Measurements from ENCODE around the gene PHACTR2. TPM values are rescaled to one million over a fixed set of nuclear protein-coding genes. Genes with fewer than 3 reads are reported as not detected.
A peak's percentile ranks its signal among the peaks of the same experiment; 100 is the strongest.

Gene PHACTR2
- total RNA-seq, 1 donor from 2014 or later, result 63.5 TPM

GRCh38 chr6:143802833-143803565 is 125.2 kb downstream of the PHACTR2 start:
- peaks cover 62% of the 10 kb centered on the region for H3K36me3 Mint-ChIP-seq (ENCODE audit: low read depth)
- peaks cover 3% of the 10 kb centered on the region for H3K27me3 Mint-ChIP-seq (ENCODE audit: insufficient read depth)
- no peak for DNase-seq (ENCODE audit: low spot score)
- peak overlapping the region; percentile 80 for H3K27ac Mint-ChIP-seq
- H3K4me3 Mint-ChIP-seq, result no peak overlapping the region
- H3K9me3 Mint-ChIP-seq, result peaks cover 33% of the 10 kb centered on the region
- peaks cover 48% of the 10 kb centered on the region for H3K4me1 Mint-ChIP-seq (ENCODE audit: low read depth)
- intact Hi-C loops (cut with micrococcal nuclease), result loop anchor here (10.0 kb wide), 1 partner anchor 542 kb away; no protein-coding TSS in a partner anchor

GRCh38 chr6:143803769-143804568 is 126.2 kb downstream of the PHACTR2 start:
- H3K4me3 Mint-ChIP-seq, result no peak overlapping the region
- peak overlapping the region; percentile 94 for H3K27ac Mint-ChIP-seq
- peaks cover 30% of the 10 kb centered on the region for H3K9me3 Mint-ChIP-seq
- H3K4me1 Mint-ChIP-seq (ENCODE audit: low read depth), result peaks cover 53% of the 10 kb centered on the region
- peaks cover 57% of the 10 kb centered on the region for H3K36me3 Mint-ChIP-seq (ENCODE audit: low read depth)
- DNase-seq (ENCODE audit: low spot score), result no peak
- peaks cover 3% of the 10 kb centered on the region for H3K27me3 Mint-ChIP-seq (ENCODE audit: insufficient read depth)
- intact Hi-C loops (cut with micrococcal nuclease), result loop anchor here (10.0 kb wide), 1 partner anchor 541 kb away; no protein-coding TSS in a partner anchor

- peaks cover 3% of the 10 kb centered on the region for H3K27me3 Mint-ChIP-seq (ENCODE audit: insufficient read depth)
- DNase-seq (ENCODE audit: low spot score), result no peak
- intact Hi-C loops (cut with micrococcal nuclease), result loop anchor here (5.0 to 10.0 kb wide), 4 partner anchors 113 to 953 kb away; no protein-coding TSS in a partner anchor
- H3K27ac Mint-ChIP-seq, result peak overlapping the region; percentile 94
- peak overlapping the region; percentile 45 for H3K4me3 Mint-ChIP-seq
- H3K4me1 Mint-ChIP-seq (ENCODE audit: low read depth), result peaks cover 55% of the 10 kb centered on the region
- peaks cover 48% of the 10 kb centered on the region for H3K36me3 Mint-ChIP-seq (ENCODE audit: low read depth)
- peaks cover 21% of the 10 kb centered on the region for H3K9me3 Mint-ChIP-seq
Observed at GRCh38 chr6:143804835-143805239, 127.1 kb downstream of the PHACTR2 start.

GRCh38 chr6:143806282-143807102 is 128.7 kb downstream of the PHACTR2 start:
- Mint-ChIP-seq H3K36me3 (ENCODE audit: low read depth) (peaks cover 37% of the 10 kb centered on the region), H3K4me1 (ENCODE audit: low read depth) (peaks cover 55% of the 10 kb centered on the region), H3K4me3 (peak overlapping the region; percentile 56), H3K27ac (peak overlapping the region; percentile 94), H3K27me3 (ENCODE audit: insufficient read depth) (peaks cover 3% of the 10 kb centered on the region), H3K9me3 (peaks cover 13% of the 10 kb centered on the region)
- intact Hi-C loops (cut with micrococcal nuclease), result loop anchor here (1.0 to 10.0 kb wide), 12 partner anchors 37 to 954 kb away; partner anchors contain the start of genes LTV1 and STX11
- DNase-seq (ENCODE audit: low spot score), result peak; percentile 48

- Mint-ChIP-seq H3K9me3 (peaks cover 13% of the 10 kb centered on the region), H3K36me3 (ENCODE audit: low read depth) (peaks cover 34% of the 10 kb centered on the region), H3K27ac (peak overlapping the region; percentile 94), H3K4me3 (peak overlapping the region; percentile 57), H3K27me3 (ENCODE audit: insufficient read depth) (peaks cover 3% of the 10 kb centered on the region), H3K4me1 (ENCODE audit: low read depth) (peaks cover 62% of the 10 kb centered on the region)
- intact Hi-C loops (cut with micrococcal nuclease), result loop anchor here (2.0 to 10.0 kb wide), 7 partner anchors 74 to 955 kb away; partner anchors contain the start of gene STX11
- no peak for DNase-seq (ENCODE audit: low spot score)
Observed at GRCh38 chr6:143807103-143807772, 129.5 kb downstream of the PHACTR2 start.

GRCh38 chr6:143810745-143811144 is 133.0 kb downstream of the PHACTR2 start:
- Mint-ChIP-seq H3K4me3 (no peak overlapping the region), H3K27ac (no peak overlapping the region), H3K36me3 (ENCODE audit: low read depth) (peaks cover 23% of the 10 kb centered on the region), H3K4me1 (ENCODE audit: low read depth) (peaks cover 41% of the 10 kb centered on the region), H3K9me3 (peaks cover 9% of the 10 kb centered on the region), H3K27me3 (ENCODE audit: insufficient read depth) (peaks cover 3% of the 10 kb centered on the region)
- no peak for DNase-seq (ENCODE audit: low spot score)
- intact Hi-C loops (cut with micrococcal nuclease), result loop anchor here (5.0 kb wide), 1 partner anchor 43 kb away; no protein-coding TSS in a partner anchor

GRCh38 chr6:143811501-143812157 is 133.9 kb downstream of the PHACTR2 start:
- DNase-seq (ENCODE audit: low spot score), result no peak
- intact Hi-C loops (cut with micrococcal nuclease), result loop anchor here (5.0 kb wide), 1 partner anchor 44 kb away; no protein-coding TSS in a partner anchor
- H3K27me3 Mint-ChIP-seq (ENCODE audit: insufficient read depth), result no peaks in the 10 kb centered on the region
- peaks cover 9% of the 10 kb centered on the region for H3K9me3 Mint-ChIP-seq
- peaks cover 19% of the 10 kb centered on the region for H3K36me3 Mint-ChIP-seq (ENCODE audit: low read depth)
- H3K4me3 Mint-ChIP-seq, result no peak overlapping the region
- H3K27ac Mint-ChIP-seq, result no peak overlapping the region
- peaks cover 32% of the 10 kb centered on the region for H3K4me1 Mint-ChIP-seq (ENCODE audit: low read depth)

GRCh38 chr6:143817621-143818020 is 139.9 kb downstream of the PHACTR2 start:
- Mint-ChIP-seq H3K36me3 (ENCODE audit: low read depth) (no peaks in the 10 kb centered on the region), H3K27ac (no peak overlapping the region), H3K9me3 (no peaks in the 10 kb centered on the region), H3K4me3 (no peak overlapping the region), H3K4me1 (ENCODE audit: low read depth) (peaks cover under 1% of the 10 kb centered on the region), H3K27me3 (ENCODE audit: insufficient read depth) (no peaks in the 10 kb centered on the region)
- no peak for DNase-seq (ENCODE audit: low spot score)
- intact Hi-C loops (cut with micrococcal nuclease), result no loop called here

- intact Hi-C loops (cut with micrococcal nuclease), result no loop called here
- H3K4me3 Mint-ChIP-seq, result no peak overlapping the region
- no peak overlapping the region for H3K27ac Mint-ChIP-seq
- no peak for DNase-seq (ENCODE audit: low spot score)
- H3K36me3 Mint-ChIP-seq (ENCODE audit: low read depth), result peaks cover 6% of the 10 kb centered on the region
- H3K27me3 Mint-ChIP-seq (ENCODE audit: insufficient read depth), result no peaks in the 10 kb centered on the region
- H3K4me1 Mint-ChIP-seq (ENCODE audit: low read depth), result no peaks in the 10 kb centered on the region
- no peaks in the 10 kb centered on the region for H3K9me3 Mint-ChIP-seq
Observed at GRCh38 chr6:143821359-143821758, 143.6 kb downstream of the PHACTR2 start.

GRCh38 chr6:143822584-143823024 is 144.8 kb downstream of the PHACTR2 start:
- intact Hi-C loops (cut with micrococcal nuclease), result no loop called here
- Mint-ChIP-seq H3K27me3 (ENCODE audit: insufficient read depth) (no peaks in the 10 kb centered on the region), H3K9me3 (no peaks in the 10 kb centered on the region)

GRCh38 chr6:143823548-143823947 is 145.8 kb downstream of the PHACTR2 start:
- H3K27me3 Mint-ChIP-seq (ENCODE audit: insufficient read depth), result no peaks in the 10 kb centered on the region
- intact Hi-C loops (cut with micrococcal nuclease), result no loop called here
- no peak overlapping the region for H3K4me3 Mint-ChIP-seq
- H3K36me3 Mint-ChIP-seq (ENCODE audit: low read depth), result peaks cover 6% of the 10 kb centered on the region
- no peak for DNase-seq (ENCODE audit: low spot score)
- H3K4me1 Mint-ChIP-seq (ENCODE audit: low read depth), result no peaks in the 10 kb centered on the region
- H3K9me3 Mint-ChIP-seq, result no peaks in the 10 kb centered on the region
- no peak overlapping the region for H3K27ac Mint-ChIP-seq

More at GRCh38 chr6:143822584-143823024, 144.8 kb downstream of the PHACTR2 start:
- no peak overlapping the region for H3K4me3 Mint-ChIP-seq
- peaks cover 6% of the 10 kb centered on the region for H3K36me3 Mint-ChIP-seq (ENCODE audit: low read depth)
- DNase-seq (ENCODE audit: low spot score), result no peak
- H3K4me1 Mint-ChIP-seq (ENCODE audit: low read depth), result no peaks in the 10 kb centered on the region
- H3K27ac Mint-ChIP-seq, result no peak overlapping the region

All from activated T-helper 1 cell treated with anti-CD3 and anti-CD28 coated beads, Interleukin-12 subunit alpha, Interleukin-12 subunit beta, Interleukin-2, Interleukin-4 antibody, amounts not matched to agents 30 ng/mL and 10 ng/mL and 1 ng/mL, durations not matched to agents 14 hours and 24 hours and 36 hours (primary cell).